ENCODE results near the gene SLC26A6.

The SLC26A6 gene

DNA sequence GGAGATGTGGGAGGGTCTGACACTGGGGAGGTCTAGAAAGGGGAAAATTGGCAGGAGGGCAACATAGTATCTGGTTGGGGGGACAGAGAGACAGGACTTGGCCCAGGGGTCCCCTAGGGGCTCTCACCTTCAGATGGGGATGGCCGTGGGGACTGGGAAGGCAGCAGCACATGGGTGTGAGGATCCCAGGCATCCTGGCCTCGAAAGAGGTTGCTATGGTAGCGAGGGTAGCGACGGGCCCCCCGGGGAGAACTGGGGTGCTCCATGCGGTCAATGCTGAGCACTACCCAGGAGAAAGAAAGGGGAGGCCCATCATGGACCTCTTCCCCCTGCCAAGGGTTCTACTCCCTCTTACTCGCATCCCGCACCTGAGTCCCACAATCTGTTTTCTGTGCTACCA lies 12.5 kb upstream of the SLC26A6 start:
- Mint-ChIP-seq H3K4me1 (no peaks in the 10 kb centered on the region), H3K9me3 (no peaks in the 10 kb centered on the region), H3K4me3 (no peak overlapping the region), H3K27ac (no peak overlapping the region), H3K36me3 (peaks cover 9% of the 10 kb centered on the region)
- ATAC-seq = no peak
- no peak for DNase-seq (ENCODE audit: low spot score in 2 of 2)

DNA sequence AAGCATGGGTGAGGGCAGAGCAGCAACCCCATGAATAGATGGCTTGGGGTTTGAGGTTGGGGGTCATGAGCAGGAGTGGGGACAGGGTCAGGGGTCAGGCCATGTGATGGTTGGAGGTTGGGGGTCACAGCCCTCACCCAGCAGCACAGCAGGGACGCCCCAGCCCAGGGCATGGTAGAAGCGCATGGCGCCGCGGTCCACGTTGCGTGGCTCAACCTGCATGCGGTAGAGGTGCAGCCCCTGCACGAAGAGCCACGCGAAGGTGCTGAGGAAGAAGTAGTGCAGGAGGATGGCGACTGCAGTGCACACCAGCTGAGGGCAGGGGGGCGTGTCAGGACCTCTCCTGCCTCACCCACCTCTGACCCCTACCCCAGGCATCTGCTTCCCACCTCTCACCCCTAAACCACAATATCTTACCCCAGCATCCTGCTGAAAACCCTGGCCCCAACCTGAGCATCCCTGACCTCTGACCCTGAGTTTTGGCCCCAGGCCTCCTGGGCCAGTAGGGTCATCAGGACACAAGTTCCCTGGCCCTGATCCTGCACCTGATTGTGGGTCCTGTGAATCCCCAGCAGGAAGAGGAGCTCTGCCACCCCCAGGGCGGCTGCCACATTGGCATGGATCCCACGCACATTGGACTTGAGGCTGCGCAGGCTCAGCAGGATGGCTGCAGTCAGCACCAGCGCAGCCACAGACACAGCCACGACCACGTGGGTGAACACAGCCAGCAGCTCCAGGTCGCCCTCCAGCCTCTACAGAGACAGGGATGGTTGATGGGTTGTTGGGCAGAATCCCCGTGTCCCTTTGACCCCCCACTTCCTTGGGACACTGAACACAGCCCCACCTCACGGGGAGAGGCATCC lies 9.9 kb upstream of the SLC26A6 start:
- no peaks in the 10 kb centered on the region for H3K4me1 Mint-ChIP-seq
- no peaks in the 10 kb centered on the region for H3K9me3 Mint-ChIP-seq
- H3K27ac Mint-ChIP-seq = no peak overlapping the region
- ATAC-seq = no peak
- no peak overlapping the region for H3K4me3 Mint-ChIP-seq
- DNase-seq (ENCODE audit: low spot score in 2 of 2) = no peak
- peaks cover 14% of the 10 kb centered on the region for H3K36me3 Mint-ChIP-seq

DNA sequence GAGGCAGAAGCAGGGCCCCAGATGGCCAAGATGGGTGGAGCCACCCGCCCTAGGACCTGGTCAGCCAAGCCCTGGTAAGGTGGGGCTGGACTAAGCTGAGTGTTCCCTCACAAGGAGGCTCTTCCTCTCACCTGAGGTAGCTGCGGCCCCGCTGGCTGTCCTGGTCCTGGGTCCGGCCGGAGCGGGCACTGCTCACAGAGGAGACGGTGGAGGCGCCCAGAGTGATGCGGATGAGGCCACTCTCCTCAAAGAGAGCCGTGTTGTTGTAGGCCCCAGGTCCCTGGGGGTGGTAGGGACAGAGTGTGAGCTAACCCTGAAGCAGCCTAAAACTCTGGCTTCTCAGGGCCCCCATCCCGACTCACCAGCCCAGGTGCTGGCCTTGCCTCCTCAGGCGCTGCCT lies 7.3 kb upstream of the SLC26A6 start:
- Mint-ChIP-seq H3K9me3 (no peaks in the 10 kb centered on the region), H3K4me3 (no peak overlapping the region)

DNA sequence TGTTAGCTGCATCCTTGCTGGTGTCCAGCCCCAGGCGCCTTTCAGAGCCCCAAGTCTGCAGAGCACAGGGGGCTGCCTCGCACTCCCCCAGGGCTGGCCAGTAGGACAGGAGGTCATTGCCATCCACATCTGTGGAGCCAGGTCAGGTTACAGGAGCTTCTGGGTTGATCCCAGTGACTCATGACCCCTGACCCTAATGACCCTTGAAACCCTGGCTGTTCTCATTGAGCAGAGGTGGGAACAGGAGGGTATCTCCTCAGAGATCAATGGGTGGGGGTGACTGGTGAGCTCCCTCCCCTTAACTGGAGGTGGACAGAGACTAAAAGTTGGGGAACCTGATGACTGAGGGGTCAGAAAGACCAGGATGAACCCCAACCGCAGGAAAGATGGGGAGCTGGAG lies 6.1 kb upstream of the SLC26A6 start:
- Mint-ChIP-seq H3K4me3 (no peak overlapping the region), H3K27ac (no peak overlapping the region), H3K4me1 (no peaks in the 10 kb centered on the region), H3K9me3 (no peaks in the 10 kb centered on the region), H3K36me3 (peaks cover 17% of the 10 kb centered on the region)
- ATAC-seq (no peak), DNase-seq (ENCODE audit: low spot score in 2 of 2) (no peak)

More for the DNA sequence above, 7.3 kb upstream of the SLC26A6 start:
- Mint-ChIP-seq H3K4me1 (no peaks in the 10 kb centered on the region), H3K27ac (peak overlapping the region; percentile 66), H3K36me3 (peaks cover 21% of the 10 kb centered on the region)
- no peak for DNase-seq (ENCODE audit: low spot score in 2 of 2)
- ATAC-seq = no peak

DNA sequence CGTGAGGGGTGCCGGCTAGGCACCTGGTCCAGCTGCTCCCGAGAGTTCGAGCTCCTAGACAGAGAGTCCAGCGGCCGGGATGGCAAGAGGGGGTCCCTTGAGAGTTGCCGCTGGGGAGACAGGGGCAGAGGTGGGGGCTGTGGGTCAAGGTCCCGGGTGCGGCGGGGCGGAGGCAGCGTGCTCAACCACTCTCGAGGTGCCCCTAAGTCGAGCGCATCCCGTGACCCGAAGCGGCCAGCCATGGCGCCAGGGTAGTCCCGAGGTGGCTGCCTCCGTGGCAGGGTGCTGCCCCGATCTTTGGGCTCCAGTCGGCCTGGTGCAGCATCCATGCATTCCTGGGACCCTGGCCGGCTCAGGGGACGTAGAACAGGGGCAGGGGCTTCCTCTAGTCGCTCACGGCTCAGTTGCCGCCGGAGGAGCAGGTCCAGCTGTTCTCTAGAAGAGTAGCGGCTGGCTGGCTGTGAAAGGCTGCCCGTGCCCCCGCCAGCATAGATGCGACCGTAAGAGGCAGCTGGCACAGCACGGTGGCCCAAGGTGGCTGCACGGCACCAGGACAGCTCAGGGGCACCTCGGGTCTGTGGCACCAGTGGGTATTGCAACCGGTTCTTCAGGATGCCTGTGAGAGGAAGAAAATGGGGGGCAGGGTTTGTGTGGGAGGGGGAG lies 4.8 kb upstream of the SLC26A6 start:
- Mint-ChIP-seq H3K4me3 (no peak overlapping the region), H3K4me1 (no peaks in the 10 kb centered on the region), H3K36me3 (peaks cover 17% of the 10 kb centered on the region), H3K27ac (no peak overlapping the region), H3K9me3 (no peaks in the 10 kb centered on the region)
- ATAC-seq = no peak
- no peak for DNase-seq (ENCODE audit: low spot score in 2 of 2)

DNA sequence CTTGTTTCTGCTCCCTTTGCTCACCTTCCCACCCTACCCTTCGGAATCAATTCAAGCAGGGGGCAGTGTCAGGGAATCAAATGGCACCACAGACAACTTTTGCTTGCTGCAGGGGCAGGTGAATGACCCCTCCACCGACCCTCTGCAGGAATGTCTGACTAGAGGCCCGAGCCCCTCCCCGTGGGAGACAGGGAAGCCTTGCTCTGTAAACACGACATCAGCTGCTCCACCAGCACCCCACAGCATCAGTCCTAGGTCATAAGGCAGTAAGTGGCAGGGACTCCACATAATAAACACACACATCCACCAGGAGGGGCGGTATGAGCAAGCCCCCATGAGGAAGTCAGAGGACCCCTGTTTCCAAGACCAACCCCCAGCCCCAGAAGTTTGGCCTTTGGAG lies 2.0 kb upstream of the SLC26A6 start:
- peak overlapping the region; percentile 80 for H3K4me3 Mint-ChIP-seq
- peaks cover 23% of the 10 kb centered on the region for H3K36me3 Mint-ChIP-seq
- no peak for DNase-seq (ENCODE audit: low spot score in 2 of 2)
- H3K4me1 Mint-ChIP-seq = peaks cover 16% of the 10 kb centered on the region
- no peaks in the 10 kb centered on the region for H3K9me3 Mint-ChIP-seq
- H3K27ac Mint-ChIP-seq = peak overlapping the region; percentile 62
- no peak for ATAC-seq

DNA sequence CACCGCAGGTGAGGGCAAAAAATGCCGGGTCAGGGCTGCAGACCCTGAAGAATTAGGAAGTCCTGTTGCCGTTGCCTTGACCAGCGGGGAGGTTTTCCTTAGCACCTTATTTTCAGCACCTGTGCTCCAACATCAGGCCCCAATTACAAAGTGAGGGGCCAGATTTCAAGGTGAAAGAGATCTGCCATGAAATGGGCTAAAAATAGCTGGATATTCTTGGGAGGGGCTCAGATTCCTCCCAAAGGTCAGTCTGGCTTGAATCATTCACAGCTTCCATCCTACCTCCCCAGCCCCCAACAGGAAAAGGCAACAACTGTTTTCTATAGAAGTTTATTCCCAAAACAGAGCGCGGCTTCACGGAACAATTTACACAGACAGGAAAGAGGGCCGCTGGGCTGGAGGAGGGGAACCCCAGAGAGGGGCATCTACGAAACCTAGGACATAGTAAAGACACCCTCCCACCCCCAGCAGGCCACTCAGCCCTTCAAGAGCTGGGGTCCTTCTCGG lies 941 bp upstream of the SLC26A6 start:
- ATAC-seq = no peak
- Mint-ChIP-seq H3K4me1 (peaks cover 16% of the 10 kb centered on the region), H3K36me3 (peaks cover 21% of the 10 kb centered on the region), H3K4me3 (peak overlapping the region; percentile 80), H3K27ac (peak overlapping the region; percentile 81), H3K9me3 (no peaks in the 10 kb centered on the region)
- DNase-seq (ENCODE audit: low spot score in 2 of 2) = no peak

DNA sequence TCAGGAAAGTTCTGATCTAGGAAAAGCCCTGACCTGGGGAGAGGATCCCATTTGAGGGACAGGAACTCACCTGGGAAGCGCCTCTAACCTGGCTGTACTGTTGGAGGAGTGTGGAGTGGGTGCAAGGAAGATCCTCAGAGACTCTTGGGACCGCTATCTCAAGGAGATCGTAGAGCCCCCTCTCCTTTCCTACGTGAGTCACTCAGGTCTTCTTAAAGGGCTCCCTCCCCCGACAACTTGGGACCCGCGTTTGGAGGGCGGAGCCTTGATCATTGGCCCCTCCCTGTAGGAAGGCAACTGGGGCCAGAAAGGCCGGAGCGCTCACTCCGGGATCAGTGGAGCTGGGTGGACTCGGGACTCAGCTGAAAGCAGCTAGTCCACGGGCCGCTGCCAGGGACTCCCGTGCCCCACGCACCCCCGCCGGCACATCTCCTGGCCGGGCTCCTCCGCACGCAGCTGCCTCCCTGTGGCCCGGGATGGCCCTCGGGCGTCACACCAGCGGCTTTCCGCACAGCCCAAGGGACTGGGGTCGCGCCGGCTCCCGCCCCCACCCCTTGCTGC lies 520 bp downstream of the SLC26A6 start:
- Mint-ChIP-seq H3K9me3 (no peaks in the 10 kb centered on the region), H3K4me1 (peaks cover 16% of the 10 kb centered on the region), H3K4me3 (peak overlapping the region; percentile 80), H3K27ac (peak overlapping the region; percentile 81), H3K36me3 (peaks cover 25% of the 10 kb centered on the region)
- ATAC-seq (peak; percentile 25), DNase-seq (ENCODE audit: low spot score in 2 of 2) (peak; percentile 37 to 77)

DNA sequence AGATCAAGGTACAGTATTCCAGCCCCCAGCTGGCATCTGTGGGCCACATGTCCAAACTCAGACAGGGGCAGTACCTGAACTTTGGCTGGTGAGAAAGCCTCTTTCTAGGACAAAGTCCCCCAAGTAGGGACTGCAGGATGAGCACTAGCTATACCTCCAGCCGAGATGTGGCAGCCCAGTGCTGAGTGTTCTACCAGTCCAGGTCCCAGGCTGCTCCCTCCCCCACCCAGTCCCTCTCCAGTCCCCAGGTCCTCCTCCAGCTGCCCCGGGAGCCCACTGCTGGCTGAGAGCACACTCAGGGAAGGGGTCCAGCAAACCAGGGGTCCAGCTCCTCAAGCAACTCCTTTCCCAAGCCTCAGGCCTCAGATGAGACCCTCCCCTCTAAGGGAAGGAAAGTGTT lies 1.5 kb downstream of the SLC26A6 start:
- H3K27ac Mint-ChIP-seq = peak overlapping the region; percentile 81
- DNase-seq (ENCODE audit: low spot score in 2 of 2) (no peak), ATAC-seq (no peak)
- peak overlapping the region; percentile 80 for H3K4me3 Mint-ChIP-seq
- no peaks in the 10 kb centered on the region for H3K9me3 Mint-ChIP-seq
- peaks cover 32% of the 10 kb centered on the region for H3K36me3 Mint-ChIP-seq
- peaks cover 16% of the 10 kb centered on the region for H3K4me1 Mint-ChIP-seq

DNA sequence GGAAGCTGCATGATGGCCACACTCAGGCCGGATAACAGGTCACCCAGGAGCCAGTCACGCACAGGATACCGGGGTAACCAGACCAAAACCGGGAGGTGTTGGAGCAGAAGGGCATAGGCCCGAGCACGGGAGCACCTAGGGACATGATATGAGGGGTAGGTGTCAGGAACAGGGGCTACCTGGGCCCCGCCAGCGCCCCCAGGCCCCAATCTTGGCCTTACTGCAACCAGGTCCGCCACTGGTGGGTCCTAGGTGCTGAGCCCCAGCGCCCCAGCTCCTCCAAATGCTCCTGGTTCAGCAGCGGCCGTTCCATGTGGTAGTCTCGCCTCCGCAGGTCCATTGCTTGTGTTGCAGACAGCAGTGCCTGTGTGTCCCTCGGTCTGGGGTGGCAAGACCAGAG lies 2.0 kb downstream of the SLC26A6 start:
- no peak overlapping the region for H3K27ac Mint-ChIP-seq
- no peak overlapping the region for H3K4me3 Mint-ChIP-seq
- ATAC-seq = no peak
- no peak for DNase-seq (ENCODE audit: low spot score in 2 of 2)
- no peaks in the 10 kb centered on the region for H3K9me3 Mint-ChIP-seq
- H3K36me3 Mint-ChIP-seq = peaks cover 31% of the 10 kb centered on the region
- peaks cover 16% of the 10 kb centered on the region for H3K4me1 Mint-ChIP-seq

DNA sequence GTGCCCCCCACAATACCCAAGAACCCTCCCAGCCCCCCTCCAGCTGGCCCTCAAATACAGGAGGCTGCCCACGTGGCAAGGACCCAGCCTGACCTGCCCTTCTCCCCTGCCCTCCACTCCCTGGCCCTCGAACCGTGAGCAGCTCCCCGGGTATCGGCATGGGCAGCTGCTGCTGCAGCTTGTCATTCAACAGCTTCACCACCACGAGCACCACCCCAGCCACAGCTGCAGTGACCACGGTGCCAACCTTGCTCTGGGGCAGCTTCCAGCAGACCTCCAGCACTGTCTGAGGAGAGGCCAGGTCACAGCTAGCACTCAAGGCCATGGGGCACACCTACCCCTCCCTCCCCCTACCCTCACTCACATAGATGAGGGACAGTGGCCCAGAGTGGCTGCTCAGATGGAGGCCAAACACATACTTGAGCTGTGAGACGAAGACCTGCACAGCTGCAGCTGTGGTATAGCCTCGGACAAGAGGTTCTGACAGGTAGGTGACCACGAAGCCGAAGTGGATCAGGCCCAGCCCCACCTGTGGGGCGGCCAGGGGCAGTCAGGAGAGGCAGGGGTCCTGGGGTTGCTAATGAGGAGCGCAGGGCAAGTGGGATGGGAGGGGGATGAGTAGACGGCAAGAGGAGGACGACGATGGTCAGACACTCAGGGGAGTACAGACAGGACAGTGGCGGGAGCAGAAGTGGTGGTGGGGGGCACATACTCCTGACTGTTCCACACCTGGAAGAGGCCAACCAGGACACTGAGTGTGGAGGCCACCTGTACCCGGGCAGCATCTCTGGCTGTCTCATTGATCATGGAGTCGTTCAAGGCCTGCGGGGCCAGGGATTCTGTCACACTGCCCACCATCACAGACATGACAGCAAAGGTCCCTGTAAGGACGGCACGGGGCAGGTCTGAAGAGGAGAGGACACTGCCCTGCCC lies 3.5 kb downstream of the SLC26A6 start:
- ATAC-seq (no peak), DNase-seq (ENCODE audit: low spot score in 2 of 2) (no peak)
- Mint-ChIP-seq H3K27ac (no peak overlapping the region), H3K36me3 (peaks cover 40% of the 10 kb centered on the region), H3K4me3 (no peak overlapping the region), H3K9me3 (no peaks in the 10 kb centered on the region), H3K4me1 (peaks cover 23% of the 10 kb centered on the region)

DNA sequence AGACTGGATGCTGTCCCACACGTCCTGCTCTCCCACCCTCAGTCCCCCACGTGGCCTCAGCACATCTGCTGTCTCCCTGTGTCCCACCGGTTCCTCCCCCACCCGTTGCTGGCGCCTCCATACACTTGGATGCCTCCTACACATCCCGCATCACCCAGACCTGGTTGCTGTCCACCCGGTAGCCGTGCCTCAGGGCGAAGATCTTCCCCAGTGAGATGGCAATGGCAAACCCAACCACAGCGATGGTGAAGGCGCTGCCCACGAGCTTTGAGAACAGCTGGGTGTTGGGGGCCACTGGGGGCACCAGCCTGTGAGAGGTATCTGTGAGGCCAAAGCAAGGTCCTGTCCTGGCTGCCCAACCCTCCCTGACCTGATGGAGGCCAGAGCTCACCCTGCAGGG lies 4.4 kb downstream of the SLC26A6 start:
- ATAC-seq (no peak), DNase-seq (ENCODE audit: low spot score in 2 of 2) (no peak)
- H3K9me3 Mint-ChIP-seq = no peaks in the 10 kb centered on the region
- no peak overlapping the region for H3K4me3 Mint-ChIP-seq
- H3K27ac Mint-ChIP-seq = no peak overlapping the region
- H3K4me1 Mint-ChIP-seq = peaks cover 23% of the 10 kb centered on the region
- H3K36me3 Mint-ChIP-seq = peaks cover 50% of the 10 kb centered on the region

DNA sequence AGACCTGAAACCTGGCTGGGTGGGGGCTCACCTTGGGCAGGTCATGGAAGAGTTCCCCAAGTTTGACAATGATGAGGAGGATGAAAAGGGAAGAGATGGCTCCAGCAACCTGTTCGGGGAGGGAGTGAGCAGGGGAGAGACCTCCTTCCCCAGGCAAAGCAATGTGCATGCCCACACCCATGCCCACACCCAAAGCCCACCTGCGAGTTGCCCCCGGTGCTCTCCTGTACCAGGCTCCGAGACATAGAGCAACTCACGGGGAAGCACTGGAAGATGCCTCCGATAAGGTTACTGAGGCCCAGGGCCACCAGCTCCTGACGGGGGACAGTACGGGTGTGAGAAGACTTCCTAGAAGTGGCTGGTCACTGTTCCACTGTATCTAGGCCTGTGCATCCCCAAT lies 4.9 kb downstream of the SLC26A6 start:
- H3K36me3 Mint-ChIP-seq = peaks cover 54% of the 10 kb centered on the region
- ATAC-seq (no peak), DNase-seq (ENCODE audit: low spot score in 2 of 2) (no peak)
- no peaks in the 10 kb centered on the region for H3K9me3 Mint-ChIP-seq
- no peak overlapping the region for H3K27ac Mint-ChIP-seq
- peaks cover 23% of the 10 kb centered on the region for H3K4me1 Mint-ChIP-seq
- no peak overlapping the region for H3K4me3 Mint-ChIP-seq

DNA sequence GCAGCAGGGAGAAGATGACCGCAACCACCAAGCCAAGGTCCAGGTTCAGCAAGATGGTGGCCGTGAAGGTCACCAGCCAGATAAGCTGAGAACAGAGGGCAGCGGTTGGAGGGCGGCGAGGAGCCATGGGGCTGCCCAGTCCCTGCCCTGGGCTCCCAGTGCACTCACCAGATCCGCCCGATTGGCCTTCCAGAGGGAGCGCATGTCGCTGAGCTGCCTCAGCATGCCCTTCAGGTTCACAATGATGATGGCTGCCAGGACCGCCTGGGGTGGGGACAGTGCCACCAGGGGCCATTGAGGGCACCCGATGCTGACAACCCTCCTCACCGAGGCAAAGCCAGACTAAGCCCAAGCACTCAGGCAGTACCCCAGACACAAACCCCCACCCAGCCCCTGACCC lies 5.4 kb downstream of the SLC26A6 start:
- H3K9me3 Mint-ChIP-seq = no peaks in the 10 kb centered on the region
- ATAC-seq (no peak), DNase-seq (ENCODE audit: low spot score in 2 of 2) (no peak)
- H3K27ac Mint-ChIP-seq = peak overlapping the region; percentile 61
- H3K36me3 Mint-ChIP-seq = peaks cover 55% of the 10 kb centered on the region
- H3K4me3 Mint-ChIP-seq = no peak overlapping the region
- peaks cover 23% of the 10 kb centered on the region for H3K4me1 Mint-ChIP-seq
